ENCODE results near the gene VEGFB. TPM values are rescaled to one million over a fixed set of nuclear protein-coding genes. Genes with fewer than 3 reads are reported as not detected.

VEGFB gene
- total RNA-seq, 1 donor from 2014 or later, result 12.3 TPM

DNA sequence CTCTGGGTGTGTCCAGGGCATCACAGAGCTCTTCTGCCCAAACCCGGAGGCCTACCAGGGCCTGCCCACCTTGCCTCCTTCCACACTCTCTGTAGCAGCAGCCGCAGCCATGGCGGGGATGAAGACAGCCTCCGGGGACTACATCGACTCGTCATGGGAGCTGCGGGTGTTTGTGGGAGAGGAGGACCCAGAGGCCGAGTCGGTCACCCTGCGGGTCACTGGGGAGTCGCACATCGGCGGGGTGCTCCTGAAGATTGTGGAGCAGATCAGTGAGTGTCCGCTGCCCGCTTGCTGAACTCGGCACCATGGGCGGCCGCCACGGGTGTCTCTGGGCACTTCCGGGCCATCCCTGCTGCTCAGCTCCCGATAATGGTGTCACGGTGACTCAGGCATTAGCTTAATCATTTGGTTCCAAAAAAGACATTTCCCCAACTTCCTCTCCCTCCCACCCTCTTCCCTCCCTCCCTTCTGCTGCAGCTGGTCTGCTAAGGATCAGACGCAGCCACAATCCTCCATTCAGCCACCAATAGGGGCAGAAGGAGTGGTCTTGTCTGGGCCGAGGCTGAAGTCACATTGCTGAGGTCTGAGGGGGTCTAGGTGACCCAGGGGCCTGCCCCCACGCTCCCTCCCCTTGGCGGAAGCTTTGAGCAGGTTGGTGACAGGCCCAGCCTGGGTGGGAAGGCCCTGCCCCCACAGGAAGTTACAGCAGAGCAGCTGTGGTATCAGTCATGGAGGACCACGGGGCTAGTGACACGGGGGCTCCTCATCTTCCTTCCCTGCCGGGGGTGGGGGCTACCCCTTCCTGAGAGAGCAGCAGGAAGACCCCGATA is 26.9 kb upstream of the VEGFB start:
- no peak overlapping the region for H3K4me3 Mint-ChIP-seq (ENCODE audit: unreplicated experiment)
- TF ChIP-seq, protein P1, sequence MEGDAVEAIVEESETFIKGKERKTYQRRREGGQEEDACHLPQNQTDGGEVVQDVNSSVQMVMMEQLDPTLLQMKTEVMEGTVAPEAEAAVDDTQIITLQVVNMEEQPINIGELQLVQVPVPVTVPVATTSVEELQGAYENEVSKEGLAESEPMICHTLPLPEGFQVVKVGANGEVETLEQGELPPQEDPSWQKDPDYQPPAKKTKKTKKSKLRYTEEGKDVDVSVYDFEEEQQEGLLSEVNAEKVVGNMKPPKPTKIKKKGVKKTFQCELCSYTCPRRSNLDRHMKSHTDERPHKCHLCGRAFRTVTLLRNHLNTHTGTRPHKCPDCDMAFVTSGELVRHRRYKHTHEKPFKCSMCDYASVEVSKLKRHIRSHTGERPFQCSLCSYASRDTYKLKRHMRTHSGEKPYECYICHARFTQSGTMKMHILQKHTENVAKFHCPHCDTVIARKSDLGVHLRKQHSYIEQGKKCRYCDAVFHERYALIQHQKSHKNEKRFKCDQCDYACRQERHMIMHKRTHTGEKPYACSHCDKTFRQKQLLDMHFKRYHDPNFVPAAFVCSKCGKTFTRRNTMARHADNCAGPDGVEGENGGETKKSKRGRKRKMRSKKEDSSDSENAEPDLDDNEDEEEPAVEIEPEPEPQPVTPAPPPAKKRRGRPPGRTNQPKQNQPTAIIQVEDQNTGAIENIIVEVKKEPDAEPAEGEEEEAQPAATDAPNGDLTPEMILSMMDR (IDR thresholded peaks at IDR 0.05; ENCODE audit: partially characterized antibody, unreplicated experiment), result no peak
- peaks cover 10% of the 10 kb centered on the region for H3K4me1 Mint-ChIP-seq (ENCODE audit: low read depth, unreplicated experiment)
- H3K27ac Mint-ChIP-seq (ENCODE audit: unreplicated experiment), result no peak overlapping the region
- DNase-seq, result no peak
- peaks cover 9% of the 10 kb centered on the region for H3K27me3 Mint-ChIP-seq (ENCODE audit: unreplicated experiment)
- H3K36me3 Mint-ChIP-seq (ENCODE audit: unreplicated experiment), result no peaks in the 10 kb centered on the region
- H3K9me3 Mint-ChIP-seq (ENCODE audit: unreplicated experiment), result peaks cover 5% of the 10 kb centered on the region

DNA sequence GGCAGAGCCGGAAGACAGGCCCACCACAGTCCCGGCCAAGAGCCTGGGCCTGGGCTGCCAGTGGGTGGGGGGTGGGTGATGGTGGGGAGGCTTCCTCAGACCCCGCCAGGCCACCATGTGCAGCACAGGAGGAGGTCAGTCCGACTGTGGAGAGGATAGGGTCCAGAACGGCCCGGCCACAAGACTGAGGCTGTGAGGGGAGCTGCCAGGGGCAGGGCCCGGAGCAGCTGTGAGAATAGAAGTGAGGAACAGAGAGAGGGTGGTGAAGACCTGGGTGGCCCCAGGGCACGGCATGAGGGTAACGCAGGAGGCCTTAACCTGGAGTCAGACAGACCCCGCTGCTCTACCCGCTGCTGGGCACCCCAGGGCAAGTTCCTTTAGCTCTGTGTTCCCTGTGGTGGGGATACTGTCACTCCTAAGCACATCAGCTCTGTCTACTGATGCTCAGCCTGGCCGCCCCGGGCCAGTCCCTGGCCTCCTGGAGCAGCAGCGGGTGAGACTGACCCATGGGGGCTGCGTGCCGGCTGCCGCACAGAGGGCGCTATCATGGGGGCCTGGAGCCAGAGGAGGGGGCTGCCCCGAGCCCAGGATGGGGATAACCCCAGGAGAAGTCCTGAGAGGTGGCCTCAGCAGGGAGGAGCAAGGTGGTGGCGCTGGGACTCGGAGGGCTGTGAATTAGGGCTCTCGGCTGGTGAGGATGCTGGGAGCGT is 26.1 kb upstream of the VEGFB start:
- H3K27me3 Mint-ChIP-seq (ENCODE audit: unreplicated experiment), result peaks cover 10% of the 10 kb centered on the region
- TF ChIP-seq, protein P1 (IDR thresholded peaks at IDR 0.05; ENCODE audit: partially characterized antibody, unreplicated experiment), result no peak
- no peaks in the 10 kb centered on the region for H3K36me3 Mint-ChIP-seq (ENCODE audit: unreplicated experiment)
- no peak for DNase-seq
- H3K4me3 Mint-ChIP-seq (ENCODE audit: unreplicated experiment), result no peak overlapping the region
- H3K27ac Mint-ChIP-seq (ENCODE audit: unreplicated experiment), result no peak overlapping the region
- H3K9me3 Mint-ChIP-seq (ENCODE audit: unreplicated experiment), result peaks cover 5% of the 10 kb centered on the region
- peaks cover 9% of the 10 kb centered on the region for H3K4me1 Mint-ChIP-seq (ENCODE audit: low read depth, unreplicated experiment)

DNA sequence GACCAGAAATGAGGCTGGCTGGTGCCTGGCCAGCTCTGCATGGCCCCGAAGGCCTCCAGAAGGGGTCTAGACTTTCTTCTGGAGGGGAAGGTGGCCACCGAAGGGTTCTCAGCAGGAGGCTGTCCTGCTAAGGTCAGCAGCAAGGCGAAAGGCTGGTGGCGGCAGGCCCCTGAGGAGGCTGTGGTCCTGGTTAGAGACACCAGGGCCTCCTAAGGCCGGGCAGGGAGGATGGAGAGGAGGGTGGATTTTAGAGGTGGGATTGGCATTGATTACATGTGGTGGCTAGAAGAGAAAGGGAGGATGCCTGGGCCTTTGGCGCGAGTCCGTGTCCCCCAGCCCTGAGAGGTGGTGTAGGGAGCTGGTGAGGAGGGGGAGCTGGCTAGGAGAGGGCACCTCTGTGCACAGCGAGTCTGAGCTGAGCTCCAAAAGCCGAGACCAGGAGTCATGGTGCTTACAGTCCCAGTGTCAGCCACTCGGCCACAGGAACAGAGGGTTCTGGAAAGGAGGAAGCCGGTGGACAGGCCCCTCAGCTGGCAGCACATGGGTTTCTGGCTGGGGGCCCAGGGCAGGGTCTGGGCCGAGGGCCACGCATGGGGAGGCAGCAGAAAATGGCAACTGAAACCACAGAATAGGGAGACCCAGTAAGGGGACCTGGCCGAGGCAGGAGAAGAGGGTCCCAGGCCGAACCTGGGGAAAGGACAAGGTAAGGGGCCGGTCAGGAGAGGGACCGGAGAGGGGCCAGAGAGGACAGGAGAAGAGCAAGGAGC is 25.4 kb upstream of the VEGFB start:
- H3K4me1 Mint-ChIP-seq (ENCODE audit: low read depth, unreplicated experiment), result peaks cover 6% of the 10 kb centered on the region
- peak overlapping the region; percentile 33 for H3K27ac Mint-ChIP-seq (ENCODE audit: unreplicated experiment)
- TF ChIP-seq, protein P1 (IDR thresholded peaks at IDR 0.05; ENCODE audit: partially characterized antibody, unreplicated experiment), result no peak
- no peak overlapping the region for H3K4me3 Mint-ChIP-seq (ENCODE audit: unreplicated experiment)
- H3K9me3 Mint-ChIP-seq (ENCODE audit: unreplicated experiment), result peaks cover 5% of the 10 kb centered on the region
- peaks cover 14% of the 10 kb centered on the region for H3K27me3 Mint-ChIP-seq (ENCODE audit: unreplicated experiment)
- DNase-seq, result no peak
- H3K36me3 Mint-ChIP-seq (ENCODE audit: unreplicated experiment), result no peaks in the 10 kb centered on the region

DNA sequence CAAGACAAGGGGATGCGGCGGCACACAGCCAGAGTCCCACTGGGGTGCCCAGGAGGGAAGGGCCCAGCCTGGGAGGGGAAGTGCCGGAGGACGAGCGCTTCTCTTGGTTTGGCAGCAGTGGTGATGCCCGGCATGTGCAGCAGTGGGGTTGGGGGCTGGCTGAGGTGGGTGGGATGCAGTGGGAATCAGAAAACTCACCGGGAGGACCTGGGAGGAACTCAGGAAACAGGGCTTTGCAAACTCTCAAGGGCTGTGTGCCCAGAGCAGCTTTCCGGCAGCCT is 24.9 kb upstream of the VEGFB start:
- Mint-ChIP-seq H3K4me3 (ENCODE audit: unreplicated experiment) (no peak overlapping the region), H3K9me3 (ENCODE audit: unreplicated experiment) (peaks cover 3% of the 10 kb centered on the region), H3K27me3 (ENCODE audit: unreplicated experiment) (peaks cover 12% of the 10 kb centered on the region), H3K27ac (ENCODE audit: unreplicated experiment) (no peak overlapping the region), H3K4me1 (ENCODE audit: low read depth, unreplicated experiment) (peaks cover 2% of the 10 kb centered on the region), H3K36me3 (ENCODE audit: unreplicated experiment) (no peaks in the 10 kb centered on the region)
- DNase-seq, result no peak
- TF ChIP-seq, protein P1 (IDR thresholded peaks at IDR 0.05; ENCODE audit: partially characterized antibody, unreplicated experiment), result no peak

All from glutamatergic neuron (in vitro differentiated cells).